Measurements from ENCODE around the gene ARHGEF11. TPM values are rescaled to one million over a fixed set of nuclear protein-coding genes. Genes with fewer than 3 reads are reported as not detected.

ARHGEF11 gene
- total RNA-seq, 1 experiment from 2014 or later, result 41.1 TPM

- WGBS (ENCODE audit: extremely low coverage, insufficient read length, low lambda C conversion rate), result no CpG with 5 or more reads among the region's 22 CpGs
- peak overlapping the region; percentile 48 to 83 for H3K4me3 Mint-ChIP-seq
Measured at GRCh38 chr1:156924478-156925153, 120.9 kb downstream of the ARHGEF11 start.

More at GRCh38 chr1:156924478-156925153, 120.9 kb downstream of the ARHGEF11 start:
- no peak overlapping the region for H2BK20ac ChIP-seq (ENCODE audit: low read depth, low read length, poor library complexity, severe bottlenecking)
- Mint-ChIP-seq H3K27me3 (ENCODE audit: low read depth) (peaks cover 100% of the 10 kb centered on the region), H3K36me3 (ENCODE audit: insufficient read depth in 1 of 3, low read depth in 3 of 3) (no peaks in the 10 kb centered on the region; a peak in 1 of 7 replicates), H3K27ac (no peak overlapping the region), H3K4me1 (peaks cover 21 to 40% of the 10 kb centered on the region in 2 experiments), H3K9me3 (peaks cover 0 to 3% of the 10 kb centered on the region in 2 experiments; a peak in 1 of 5 replicates)
- no peak overlapping the region for H2AFZ ChIP-seq (ENCODE audit: low read length)
- no peaks in the 10 kb centered on the region for H4K20me1 ChIP-seq (ENCODE audit: control insufficient read depth, insufficient read depth, insufficient read length)
- H3K9ac ChIP-seq (ENCODE audit: extremely low read depth, insufficient read length, low read length), result no peak overlapping the region
- H3K27ac ChIP-seq (ENCODE audit: insufficient read length, low read depth, low read length), result no peak overlapping the region
- no peak overlapping the region for H4K8ac ChIP-seq (replicated peaks; ENCODE audit: insufficient read length, low read depth, low read length)
- H4K91ac ChIP-seq (ENCODE audit: insufficient read length, low read depth, low read length), result no peak overlapping the region
- no peak overlapping the region for H4K5ac ChIP-seq (ENCODE audit: insufficient read length, low read depth, low read length)
- H2BK120ac ChIP-seq (ENCODE audit: low read depth, low read length, poor library complexity, severe bottlenecking), result no peak overlapping the region
- H3K4me2 ChIP-seq (ENCODE audit: insufficient read depth, insufficient read length, low read length), result peak overlapping the region; percentile 36
- no peak overlapping the region for H3K56ac ChIP-seq (ENCODE audit: insufficient read length, low read depth, low read length)
- no peak overlapping the region for H2AK5ac ChIP-seq (ENCODE audit: insufficient read length, low read length)
- H3K23ac ChIP-seq (ENCODE audit: insufficient read length, low read depth, low read length), result no peak overlapping the region
- H3K27me3 ChIP-seq (ENCODE audit: insufficient read depth, low read length), result peaks cover 73% of the 10 kb centered on the region
- no peak overlapping the region for H3K18ac ChIP-seq (ENCODE audit: insufficient read length, low read depth, low read length)
- no peak overlapping the region for H3T11ph ChIP-seq (ENCODE audit: low read length)
- H3K79me1 ChIP-seq (ENCODE audit: insufficient read depth, low read depth, low read length, poor library complexity, severe bottlenecking), result no peaks in the 10 kb centered on the region
- H3K23me2 ChIP-seq (ENCODE audit: insufficient read length, low read depth, low read length, poor library complexity, severe bottlenecking), result peaks cover 16% of the 10 kb centered on the region
- no peak for TF ChIP-seq CTCF (conservative IDR thresholded peaks at IDR 0.05)
- no peaks in the 10 kb centered on the region for H3K9me3 ChIP-seq (ENCODE audit: control insufficient read depth, low read depth, low read length)
- H2BK5ac ChIP-seq (ENCODE audit: insufficient read length, low read length), result no peak overlapping the region
- H2BK12ac ChIP-seq (ENCODE audit: insufficient read length, low read depth, low read length), result no peak overlapping the region
- peak; percentile 55 for DNase-seq
- no peak overlapping the region for H2BK15ac ChIP-seq (ENCODE audit: low read depth, low read length)
- no peak overlapping the region for H3K4ac ChIP-seq (ENCODE audit: low read depth, low read length)
- no peaks in the 10 kb centered on the region for H3K79me2 ChIP-seq (ENCODE audit: insufficient read depth, low read length)
- H3K4me1 ChIP-seq (ENCODE audit: insufficient read depth, low read length), result no peaks in the 10 kb centered on the region
- H3K14ac ChIP-seq (ENCODE audit: insufficient read depth, low read length), result no peak overlapping the region

Data from H9 (cell line).